Pancreas (tissue), 10 donors: ENCODE results near the gene POU2AF2. TPM values are rescaled to one million over a fixed set of nuclear protein-coding genes. Genes with fewer than 3 reads are reported as not detected.

Experiments
- ATAC-seq, 4 donors: fragments of 200-7000 bp; cut with Tn5 transposase; one replicate each; pipeline versions ENCODE4 v1.8.0 to v1.9.1; 2020; ENCODE audit warnings: mild to moderate bottlenecking in 4 of 4, moderate library complexity in 4 of 4
- DNase-seq, 6 donors: peaks; one replicate each; pipeline ENCODE4 v3.0.0-alpha.2; 2020
- FAIRE-seq: peaks from 2 replicates; lab custom pipeline; 2012; peaks lifted over from hg19 to GRCh38; lab: Jason Lieb, UNC
- H3K27ac ChIP-seq, 4 donors: fragments of 200-600 bp; sonication (generic); 1 replicate in 3 of 4; 2 replicates in 1 of 4; pipeline versions ENCODE4 v1.5.0 to v1.8.0; 2020
- H3K27me3 ChIP-seq, 4 donors: fragments of 200-600 bp; one replicate each; pipeline ENCODE4 v1.8.0; 2021
- H3K36me3 ChIP-seq, 3 donors: fragments of 200-600 bp; sonication (generic) in 1 of 3; one replicate each; pipeline versions ENCODE4 v1.5.0 to v1.8.0; 2020 to 2021
- H3K4me1 ChIP-seq, 3 donors: fragments of 200-600 bp; one replicate each; pipeline ENCODE4 v1.8.0; 2021
- H3K4me3 ChIP-seq, 4 donors: fragments of 200-600 bp; sonication (generic) in 2 of 4; one replicate each; pipeline versions ENCODE4 v1.5.0 to v1.8.0; 2020 to 2021
- H3K9me3 ChIP-seq, 4 donors: fragments of 200-600 bp; one replicate each; pipeline ENCODE4 v1.8.0; 2021
- WGBS, 2 donors: extraction: QIAGEN DNeasy Blood & Tissue Kit; methylation state at CpG; one replicate each; pipeline ENCODE4 v1.1.7; 2013; 5-methylcytosine and 5-hydroxymethylcytosine counted together
- intact Hi-C, 3 donors: fragments of 100-400 bp; cut with DNase I; formaldehyde crosslinking; loops; one replicate each; pipeline versions ENCODE4 v1.11.1 to v1.14.2; 2022
- polyA plus RNA-seq, 2 donors: library from polyadenylated mRNA; stranded (reverse); fragments of 200-250 nt; gene quantifications; one replicate each; pipeline ENCODE4 v1.2.3, GENCODE V29; 2013
- total RNA-seq, 6 donors: library from RNA; stranded (reverse); fragmentation: NEBNext Ultra II Directional in 4 of 6; extraction: Animal tissue kit (Norgen Biotek cat#: 25700) in 4 of 6; gene quantifications; one replicate each; pipeline versions ENCODE4 v1.2.1 to v1.2.4, GENCODE V29; 2021 to 2023
- TF ChIP-seq, protein P1 (sequence below), 4 donors: fragments of 200-600 bp; sonication (generic) in 3 of 4; IDR thresholded peaks; one replicate each; pipeline versions ENCODE4 v1.5.0 to v1.8.0; 2021; ENCODE audit warnings: antibody characterized with exemption in 4 of 4
- donor health status: healthy with polysubstance abuse.
- donor health status: DM: no; HTN: no; CAD: no; lungs with moderate emphysema.
- donor health status: DM: no; HTN: no; CAD: no.
- donor health status: control.
- donor health status: control.
- donor health status: Bipolar disorder and iron deficiency.
- donor health status: DM: yes; HTN: yes; CAD: no.
- donor health status: DM: no; HTN: no; CAD: no.
- donor health status: DM: no; HTN: no; CAD: no.
- donor health status: DM: yes; HTN: yes; CAD: no.

POU2AF2 gene
- total and polyA plus RNA-seq, 8 donors = 0.16 to 1.9 (median 0.24) TPM

DNA sequence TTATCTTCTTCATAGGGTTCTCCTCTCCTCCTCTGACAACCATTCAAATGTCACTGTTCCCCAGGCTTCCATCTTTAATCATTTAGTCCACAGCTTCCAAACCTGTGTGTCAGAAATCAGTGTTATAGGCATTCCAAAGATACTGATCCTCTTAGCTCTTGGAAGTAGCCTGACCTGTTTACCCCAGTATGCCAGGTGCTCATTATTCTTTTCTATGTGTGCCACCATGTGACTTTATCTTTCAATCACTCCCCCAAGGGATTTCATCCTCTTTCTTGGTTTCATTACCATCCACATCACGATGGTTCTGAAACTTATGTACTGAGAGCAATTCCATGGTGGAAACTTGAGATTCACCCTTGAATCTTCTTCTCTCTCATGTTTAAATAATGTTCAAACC is 7.6 kb downstream of the POU2AF2 start:
- H3K27me3 ChIP-seq = peaks cover 0 to 4% (median 0%) of the 10 kb centered on the region in 4 donors
- DNase-seq (no peak), ATAC-seq (no peak), FAIRE-seq (no peak)
- no peak overlapping the region for H3K27ac ChIP-seq
- no peaks in the 10 kb centered on the region for H3K4me1 ChIP-seq
- WGBS, 2 donors = 72 to 84% methylated on average over 1 of the region's 1 CpG
- TF ChIP-seq, protein P1, sequence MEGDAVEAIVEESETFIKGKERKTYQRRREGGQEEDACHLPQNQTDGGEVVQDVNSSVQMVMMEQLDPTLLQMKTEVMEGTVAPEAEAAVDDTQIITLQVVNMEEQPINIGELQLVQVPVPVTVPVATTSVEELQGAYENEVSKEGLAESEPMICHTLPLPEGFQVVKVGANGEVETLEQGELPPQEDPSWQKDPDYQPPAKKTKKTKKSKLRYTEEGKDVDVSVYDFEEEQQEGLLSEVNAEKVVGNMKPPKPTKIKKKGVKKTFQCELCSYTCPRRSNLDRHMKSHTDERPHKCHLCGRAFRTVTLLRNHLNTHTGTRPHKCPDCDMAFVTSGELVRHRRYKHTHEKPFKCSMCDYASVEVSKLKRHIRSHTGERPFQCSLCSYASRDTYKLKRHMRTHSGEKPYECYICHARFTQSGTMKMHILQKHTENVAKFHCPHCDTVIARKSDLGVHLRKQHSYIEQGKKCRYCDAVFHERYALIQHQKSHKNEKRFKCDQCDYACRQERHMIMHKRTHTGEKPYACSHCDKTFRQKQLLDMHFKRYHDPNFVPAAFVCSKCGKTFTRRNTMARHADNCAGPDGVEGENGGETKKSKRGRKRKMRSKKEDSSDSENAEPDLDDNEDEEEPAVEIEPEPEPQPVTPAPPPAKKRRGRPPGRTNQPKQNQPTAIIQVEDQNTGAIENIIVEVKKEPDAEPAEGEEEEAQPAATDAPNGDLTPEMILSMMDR (IDR thresholded peaks at IDR 0.05) = no peak
- H3K36me3 ChIP-seq = no peaks in the 10 kb centered on the region
- no peaks in the 10 kb centered on the region for H3K9me3 ChIP-seq
- H3K4me3 ChIP-seq = no peak overlapping the region
- intact Hi-C loops = no loop called here

DNA sequence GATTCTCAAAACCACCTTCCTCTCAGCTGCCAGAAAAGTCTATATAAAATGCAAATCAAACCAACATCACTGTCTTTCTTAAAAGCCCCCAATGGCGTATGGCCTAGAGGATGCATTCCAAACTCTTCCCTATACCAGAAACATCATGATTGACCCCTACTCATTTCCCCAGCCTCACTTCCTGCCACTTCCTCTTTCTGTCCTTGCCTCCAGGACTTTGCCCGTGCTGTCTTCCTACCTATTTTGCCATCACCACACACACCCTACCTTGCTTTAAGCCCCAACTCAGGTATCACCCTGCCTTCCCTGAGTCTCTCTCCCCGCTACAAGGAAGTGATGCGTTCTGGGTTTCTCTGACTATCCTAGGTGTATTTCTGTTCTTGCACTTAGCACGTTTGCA is 8.1 kb downstream of the POU2AF2 start:
- Histone ChIP-seq H3K27ac (no peak overlapping the region), H3K9me3 (no peaks in the 10 kb centered on the region), H3K4me1 (no peaks in the 10 kb centered on the region), H3K36me3 (no peaks in the 10 kb centered on the region), H3K4me3 (no peak overlapping the region), H3K27me3 (no peaks in the 10 kb centered on the region)
- TF ChIP-seq, protein P1 (IDR thresholded peaks at IDR 0.05) = no peak
- FAIRE-seq (no peak), DNase-seq (no peak), ATAC-seq (no peak)
- intact Hi-C loops = no loop called here
- 68 to 71% methylated on average over 5 of the region's 5 CpGs for WGBS, 2 donors

DNA sequence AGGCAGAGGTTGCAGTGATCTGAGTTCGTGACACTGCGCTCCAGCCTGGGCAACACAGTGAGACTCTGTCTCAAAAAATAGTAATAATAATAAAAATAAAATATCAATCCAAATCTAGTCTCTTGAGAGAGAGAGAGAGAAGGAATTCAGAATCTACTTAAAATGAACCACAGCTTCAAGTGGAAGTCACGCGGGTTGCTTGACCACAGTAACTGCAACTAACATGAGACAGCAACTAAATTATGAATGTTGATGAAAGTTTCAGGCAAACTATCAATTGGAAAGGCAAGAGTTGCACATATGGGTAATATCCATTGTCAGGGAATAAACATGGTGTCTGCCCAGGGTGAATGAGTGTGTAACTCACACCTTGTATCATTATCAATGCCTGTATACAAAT is 12.5 kb downstream of the POU2AF2 start:
- H3K4me1 ChIP-seq = no peaks in the 10 kb centered on the region
- no peak for DNase-seq
- ATAC-seq = no peak
- 95 to 97% methylated on average over 4 of the region's 4 CpGs for WGBS, 2 donors
- TF ChIP-seq, protein P1 (IDR thresholded peaks at IDR 0.05) = no peak
- no peaks in the 10 kb centered on the region for H3K9me3 ChIP-seq
- H3K27me3 ChIP-seq = no peaks in the 10 kb centered on the region
- H3K4me3 ChIP-seq = no peak overlapping the region
- FAIRE-seq = no peak
- intact Hi-C loops = no loop called here
- H3K36me3 ChIP-seq = no peaks in the 10 kb centered on the region
- no peak overlapping the region for H3K27ac ChIP-seq

DNA sequence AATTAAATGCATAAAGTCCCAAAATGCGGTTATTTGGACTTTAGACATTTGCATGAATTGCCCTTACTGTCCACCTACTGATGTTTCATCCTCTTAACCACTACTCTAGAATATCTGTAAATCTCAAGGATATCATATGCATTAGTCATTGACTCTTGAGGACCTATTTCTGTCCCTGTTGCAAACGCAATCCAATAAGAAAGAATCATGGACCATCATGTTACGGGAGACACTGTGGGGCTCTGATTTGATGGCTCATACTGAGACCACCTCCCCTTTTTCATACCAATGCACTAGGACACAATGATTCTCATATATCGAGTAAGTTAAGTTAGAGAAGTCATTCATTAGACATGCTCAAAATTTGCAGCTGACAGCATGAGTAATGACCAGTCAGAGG is 14.4 kb downstream of the POU2AF2 start:
- no peak for FAIRE-seq
- Histone ChIP-seq H3K27ac (no peak overlapping the region), H3K4me3 (no peak overlapping the region), H3K9me3 (no peaks in the 10 kb centered on the region), H3K27me3 (no peaks in the 10 kb centered on the region), H3K4me1 (no peaks in the 10 kb centered on the region), H3K36me3 (no peaks in the 10 kb centered on the region)
- TF ChIP-seq, protein P1 (IDR thresholded peaks at IDR 0.05) = no peak
- no peak for DNase-seq
- intact Hi-C loops = no loop called here
- no peak for ATAC-seq
- 89 to 90% methylated on average over 4 of the region's 4 CpGs for WGBS, 2 donors

DNA sequence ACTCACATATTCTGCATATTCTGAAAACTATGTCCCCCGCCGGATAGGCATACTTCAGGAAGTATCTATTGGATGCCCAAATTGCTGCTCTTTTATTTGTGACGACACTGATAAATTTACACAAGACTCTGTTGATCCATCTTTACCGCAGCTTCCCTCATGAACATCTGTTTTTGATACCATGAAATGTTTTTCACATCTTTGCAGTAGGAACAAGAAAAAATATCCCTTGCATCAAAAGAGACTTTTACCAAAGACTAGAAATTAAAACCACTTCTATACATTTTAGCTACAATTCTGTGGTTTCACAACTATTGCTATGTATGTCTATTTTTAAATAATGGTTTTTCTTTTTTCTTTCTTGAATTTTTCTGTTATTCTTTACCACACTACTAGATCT is 15.3 kb downstream of the POU2AF2 start:
- TF ChIP-seq, protein P1 (IDR thresholded peaks at IDR 0.05) = no peak
- Histone ChIP-seq H3K4me1 (no peaks in the 10 kb centered on the region), H3K36me3 (no peaks in the 10 kb centered on the region), H3K27me3 (no peaks in the 10 kb centered on the region), H3K4me3 (no peak overlapping the region), H3K9me3 (no peaks in the 10 kb centered on the region), H3K27ac (no peak overlapping the region)
- no peak for ATAC-seq
- 86 to 96% methylated on average over 4 of the region's 4 CpGs for WGBS, 2 donors
- DNase-seq = no peak
- intact Hi-C loops = no loop called here
- FAIRE-seq = no peak
